Heart left ventricle (tissue), 16 donors: ENCODE data around the gene CCSER1. TPM values are rescaled to one million over a fixed set of nuclear protein-coding genes. Genes with fewer than 3 reads are reported as not detected.

ENCODE experiments used
- ATAC-seq, 4 donors: fragments of 200-7000 bp; cut with Tn5 transposase; one replicate each; pipeline ENCODE4 v1.9.1; 2020 to 2022; ENCODE audit warnings: moderate library complexity in 4 of 4, mild to moderate bottlenecking in 3 of 4, moderate number of reproducible peaks in 1 of 4
- DNase-seq, 5 donors: peaks; one replicate each; pipeline ENCODE4 v3.0.0-alpha.2; 2020
- H3K27ac ChIP-seq, 12 donors: fragments of 200-600 bp; sonication (generic) in 4 of 12; one replicate each; pipeline versions ENCODE4 v1.5.0 to v1.8.0; 2016 to 2022; ENCODE audit warnings: mild to moderate bottlenecking in 2 of 12
- H3K27me3 ChIP-seq, 9 donors: fragments of 200-600 bp; sonication (generic) in 2 of 9; one replicate each; pipeline versions ENCODE4 v1.5.1 to v1.8.0; 2016 to 2022; ENCODE audit warnings: mild to moderate bottlenecking in 3 of 9
- H3K36me3 ChIP-seq, 9 donors: fragments of 200-600 bp; sonication (generic) in 2 of 9; one replicate each; pipeline versions ENCODE4 v1.5.0 to v1.8.0; 2018 to 2022; ENCODE audit warnings: mild to moderate bottlenecking in 2 of 9
- H3K4me1 ChIP-seq, 12 donors: fragments of 200-600 bp; sonication (generic) in 4 of 12; one replicate each; pipeline versions ENCODE4 v1.5.0 to v1.8.0; 2016 to 2022; ENCODE audit warnings: mild to moderate bottlenecking in 3 of 12
- H3K4me3 ChIP-seq, 12 donors: fragments of 200-600 bp; sonication (generic) in 4 of 12; one replicate each; pipeline versions ENCODE4 v1.5.0 to v1.8.0; 2017 to 2022; ENCODE audit warnings: mild to moderate bottlenecking in 9 of 12, moderate library complexity in 4 of 12
- H3K9me3 ChIP-seq, 12 donors: fragments of 200-600 bp; sonication (generic) in 4 of 12; one replicate each; pipeline versions ENCODE4 v1.5.0 to v1.8.0; 2016 to 2022; ENCODE audit warnings: mild to moderate bottlenecking in 1 of 12
- POLR2A ChIP-seq, 2 donors: fragments of 450-650 bp; IDR thresholded peaks; one replicate each; pipeline ENCODE4 v1.6.1; 2017; ENCODE audit warnings: antibody characterized with exemption in 2 of 2, mild to moderate bottlenecking in 2 of 2, moderate library complexity in 2 of 2
- WGBS, 4 donors: extraction: QIAGEN DNeasy Blood & Tissue Kit in 2 of 4; methylation state at CpG; one replicate each; pipeline versions ENCODE4 v1.1.5 to v1.1.7; 2013 to 2018; 5-methylcytosine and 5-hydroxymethylcytosine counted together
- intact Hi-C, 10 donors: fragments of 100-400 bp; cut with DNase I; formaldehyde crosslinking; loops; one replicate each; pipeline versions ENCODE4 v1.11.1 to v1.14.2; 2022
- polyA plus RNA-seq, 2 donors: library from polyadenylated mRNA; stranded (reverse); fragments of 200-250 nt; gene quantifications; one replicate each; pipeline ENCODE4 v1.2.3, GENCODE V29; 2013
- total RNA-seq, 9 donors: library from RNA; depleted of rRNA in 2 of 9; stranded (reverse); fragments of >200 nt in 2 of 9; fragmentation: NEBNext Ultra II Directional in 3 of 9; extraction: Animal tissue kit (Norgen Biotek cat#: 25700) in 3 of 9; gene quantifications; one replicate each; pipeline versions ENCODE4 v1.1.0 to v1.2.4, GENCODE V29; 2016 to 2023
- TF ChIP-seq, protein P1 (sequence below), 12 donors: fragments of 200-600 bp; sonication (generic) in 4 of 12; IDR thresholded peaks; one replicate each; pipeline versions ENCODE4 v1.5.0 to v1.8.0; 2018 to 2022; ENCODE audit warnings: antibody characterized with exemption in 12 of 12, mild to moderate bottlenecking in 5 of 12
- donor health status: ischemic (EF 13 %, LVEDD 7.1; RV severe dilation, severe dysfunction).
- donor health status: healthy with polysubstance abuse.
- donor health status: DM: no; HTN: yes; CAD: no.
- donor health status: DM: no; HTN: no; CAD: no.
- donor health status: ischemic (EF 25% LVEDD 6.9; RV normal size, moderate dysfunction).
- donor health status: ischemic (EF 25% LVEDD 5.7; RV mildly dilated, moderate dysfunction).
- donor health status: healthy.
- donor health status: DM: yes; HTN: yes; CAD: no.
- donor health status: ischemic (EF 35%, LVEDD 5.7; RV mildly dilated, moderate dysfunction).
- donor health status: nonischemic (EF 11% LVEDD 7.7; RV severe dilation, severe dysfunction).
- donor health status: DM: yes; HTN: yes; CAD: no.
- donor health status: PGD.
- donor health status: ischemic (EF 29% LVEDD 5.4; RV normal size, mild dysfunction).
- donor health status: nonischemic (EF 23%, LVEDD 6.1; RV moderate dilation, normal function).

The CCSER1 gene
- total and polyA plus RNA-seq, 11 donors, result 2.5 to 15.8 (median 12.2) TPM

- no peak overlapping the region for H3K27ac ChIP-seq
- DNase-seq (no peak), ATAC-seq (no peak)
- H3K9me3 ChIP-seq, result no peaks in the 10 kb centered on the region
- H3K4me3 ChIP-seq, result no peak overlapping the region
- TF ChIP-seq, protein P1, sequence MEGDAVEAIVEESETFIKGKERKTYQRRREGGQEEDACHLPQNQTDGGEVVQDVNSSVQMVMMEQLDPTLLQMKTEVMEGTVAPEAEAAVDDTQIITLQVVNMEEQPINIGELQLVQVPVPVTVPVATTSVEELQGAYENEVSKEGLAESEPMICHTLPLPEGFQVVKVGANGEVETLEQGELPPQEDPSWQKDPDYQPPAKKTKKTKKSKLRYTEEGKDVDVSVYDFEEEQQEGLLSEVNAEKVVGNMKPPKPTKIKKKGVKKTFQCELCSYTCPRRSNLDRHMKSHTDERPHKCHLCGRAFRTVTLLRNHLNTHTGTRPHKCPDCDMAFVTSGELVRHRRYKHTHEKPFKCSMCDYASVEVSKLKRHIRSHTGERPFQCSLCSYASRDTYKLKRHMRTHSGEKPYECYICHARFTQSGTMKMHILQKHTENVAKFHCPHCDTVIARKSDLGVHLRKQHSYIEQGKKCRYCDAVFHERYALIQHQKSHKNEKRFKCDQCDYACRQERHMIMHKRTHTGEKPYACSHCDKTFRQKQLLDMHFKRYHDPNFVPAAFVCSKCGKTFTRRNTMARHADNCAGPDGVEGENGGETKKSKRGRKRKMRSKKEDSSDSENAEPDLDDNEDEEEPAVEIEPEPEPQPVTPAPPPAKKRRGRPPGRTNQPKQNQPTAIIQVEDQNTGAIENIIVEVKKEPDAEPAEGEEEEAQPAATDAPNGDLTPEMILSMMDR (IDR thresholded peaks at IDR 0.05), result no peak
- no peak for TF ChIP-seq POLR2A (IDR thresholded peaks at IDR 0.05)
- H3K27me3 ChIP-seq, result no peaks in the 10 kb centered on the region
- H3K36me3 ChIP-seq, result no peaks in the 10 kb centered on the region
- intact Hi-C loops, result no loop called here
- peaks cover 0 to 9% (median 0%) of the 10 kb centered on the region in 12 donors for H3K4me1 ChIP-seq
These were observed 44.7 kb upstream of the CCSER1 start for GRCh38 chr4:90082449-90082848.

DNA sequence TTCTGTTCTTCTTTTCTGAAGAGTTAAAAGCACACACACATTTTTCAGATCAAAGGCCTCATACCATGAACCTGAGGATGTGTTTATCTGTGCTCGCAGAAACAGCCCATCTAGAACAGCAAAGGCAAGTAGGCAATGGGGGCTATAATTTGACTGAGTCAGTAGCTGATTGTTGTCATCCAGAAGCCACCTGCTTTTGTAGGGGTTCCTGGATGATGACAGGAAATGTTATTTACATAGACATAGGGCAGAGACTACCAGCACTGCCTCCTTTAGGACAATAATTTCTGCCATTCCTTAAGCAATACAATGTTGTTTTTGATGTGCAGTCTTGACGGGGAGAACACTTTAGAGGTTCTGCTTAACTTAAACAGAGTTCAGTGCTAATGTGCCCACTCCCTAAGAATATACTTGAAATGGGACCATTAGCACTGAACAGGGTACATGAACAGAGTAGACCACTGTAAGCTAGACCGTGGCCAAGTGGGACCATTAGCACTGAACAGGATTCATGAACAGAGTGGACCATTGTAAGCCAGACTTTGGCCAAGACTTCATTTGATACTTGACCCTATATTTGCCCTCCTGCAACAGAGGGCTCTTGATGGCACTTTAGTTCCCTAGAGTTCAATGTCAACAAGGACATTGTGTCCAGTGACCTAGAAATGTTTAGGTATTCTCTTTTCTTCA lies 42.8 kb upstream of the CCSER1 start:
- H3K4me1 ChIP-seq, result no peaks in the 10 kb centered on the region
- no peaks in the 10 kb centered on the region for H3K36me3 ChIP-seq
- DNase-seq, result no peak
- no peak for ATAC-seq
- no peaks in the 10 kb centered on the region for H3K27me3 ChIP-seq
- TF ChIP-seq, protein P1 (IDR thresholded peaks at IDR 0.05), result no peak
- TF ChIP-seq POLR2A (IDR thresholded peaks at IDR 0.05), result no peak
- intact Hi-C loops, result no loop called here
- H3K9me3 ChIP-seq, result no peaks in the 10 kb centered on the region
- no peak overlapping the region for H3K4me3 ChIP-seq
- H3K27ac ChIP-seq, result no peak overlapping the region
- WGBS, 4 donors, result 84 to 91% (median 87%) methylated on average over 3 of the region's 3 CpGs

GRCh38 chr4:90084967-90085295 lies 42.3 kb upstream of the CCSER1 start:
- no peak overlapping the region for H3K4me3 ChIP-seq
- ATAC-seq, result no peak
- H3K27ac ChIP-seq, result no peak overlapping the region
- no peaks in the 10 kb centered on the region for H3K4me1 ChIP-seq
- TF ChIP-seq POLR2A (IDR thresholded peaks at IDR 0.05), result no peak
- TF ChIP-seq, protein P1 (IDR thresholded peaks at IDR 0.05), result no peak
- no peak for DNase-seq
- H3K36me3 ChIP-seq, result no peaks in the 10 kb centered on the region
- H3K27me3 ChIP-seq, result no peaks in the 10 kb centered on the region
- H3K9me3 ChIP-seq, result no peaks in the 10 kb centered on the region
- 63 to 69% (median 68%) methylated on average over 5 of the region's 5 CpGs for WGBS, 4 donors
- intact Hi-C loops, result no loop called here

- TF ChIP-seq, protein P1 (IDR thresholded peaks at IDR 0.05), result no peak
- TF ChIP-seq POLR2A (IDR thresholded peaks at IDR 0.05), result no peak
- Histone ChIP-seq H3K4me1 (no peaks in the 10 kb centered on the region), H3K9me3 (no peaks in the 10 kb centered on the region), H3K27ac (no peak overlapping the region), H3K27me3 (no peaks in the 10 kb centered on the region), H3K4me3 (no peak overlapping the region), H3K36me3 (no peaks in the 10 kb centered on the region)
- ATAC-seq (no peak), DNase-seq (no peak)
- WGBS, 4 donors, result 55 to 67% (median 65%) methylated on average over 2 of the region's 2 CpGs
- intact Hi-C loops, result no loop called here
These were observed 33.7 kb upstream of the CCSER1 start for GRCh38 chr4:90093526-90093925.
